ENCODE measurements around the gene RPTOR.

RPTOR gene

GRCh38 chr17:80992948-80993624 lies 448.4 kb downstream of the RPTOR start:
- DNase-seq (ENCODE audit: low spot score): no peak

GRCh38 chr17:80995131-80995530 lies 450.5 kb downstream of the RPTOR start:
- no peak for DNase-seq (ENCODE audit: low spot score)

GRCh38 chr17:80996422-80997305 lies 452.0 kb downstream of the RPTOR start:
- no peak for DNase-seq (ENCODE audit: low spot score)

GRCh38 chr17:80997424-80998117 lies 452.9 kb downstream of the RPTOR start:
- DNase-seq (ENCODE audit: low spot score): no peak

- no peak for DNase-seq (ENCODE audit: low spot score)
Measured at GRCh38 chr17:80998118-80998747, 453.6 kb downstream of the RPTOR start.

GRCh38 chr17:80998748-80999535 lies 454.3 kb downstream of the RPTOR start:
- DNase-seq (ENCODE audit: low spot score): no peak

- DNase-seq (ENCODE audit: low spot score): no peak
Measured at GRCh38 chr17:80999536-81000333, 455.1 kb downstream of the RPTOR start.

- no peak for DNase-seq (ENCODE audit: low spot score)
Measured at GRCh38 chr17:81000334-81000630, 455.6 kb downstream of the RPTOR start.

GRCh38 chr17:81000631-81001357 lies 456.2 kb downstream of the RPTOR start:
- no peak for DNase-seq (ENCODE audit: low spot score)

GRCh38 chr17:81002013-81002384 lies 457.4 kb downstream of the RPTOR start:
- no peak for DNase-seq (ENCODE audit: low spot score)

GRCh38 chr17:81002409-81003361 lies 458.0 kb downstream of the RPTOR start:
- DNase-seq (ENCODE audit: low spot score): no peak

GRCh38 chr17:81003711-81004475 lies 459.3 kb downstream of the RPTOR start:
- DNase-seq (ENCODE audit: low spot score): no peak

- no peak for DNase-seq (ENCODE audit: low spot score)
Measured at GRCh38 chr17:81006891-81007290, 462.3 kb downstream of the RPTOR start.

GRCh38 chr17:81008140-81008539 lies 463.5 kb downstream of the RPTOR start:
- no peak for DNase-seq (ENCODE audit: low spot score)

- DNase-seq (ENCODE audit: low spot score): no peak
Measured at GRCh38 chr17:81009136-81009535, 464.5 kb downstream of the RPTOR start.

- DNase-seq (ENCODE audit: low spot score): no peak
Measured at GRCh38 chr17:81010935-81011334, 466.3 kb downstream of the RPTOR start.

GRCh38 chr17:81011951-81012350 lies 467.3 kb downstream of the RPTOR start:
- DNase-seq (ENCODE audit: low spot score): no peak

All from SK-N-DZ (cell line).